ENCODE measurements around the gene MICAL3.

The MICAL3 gene

DNA sequence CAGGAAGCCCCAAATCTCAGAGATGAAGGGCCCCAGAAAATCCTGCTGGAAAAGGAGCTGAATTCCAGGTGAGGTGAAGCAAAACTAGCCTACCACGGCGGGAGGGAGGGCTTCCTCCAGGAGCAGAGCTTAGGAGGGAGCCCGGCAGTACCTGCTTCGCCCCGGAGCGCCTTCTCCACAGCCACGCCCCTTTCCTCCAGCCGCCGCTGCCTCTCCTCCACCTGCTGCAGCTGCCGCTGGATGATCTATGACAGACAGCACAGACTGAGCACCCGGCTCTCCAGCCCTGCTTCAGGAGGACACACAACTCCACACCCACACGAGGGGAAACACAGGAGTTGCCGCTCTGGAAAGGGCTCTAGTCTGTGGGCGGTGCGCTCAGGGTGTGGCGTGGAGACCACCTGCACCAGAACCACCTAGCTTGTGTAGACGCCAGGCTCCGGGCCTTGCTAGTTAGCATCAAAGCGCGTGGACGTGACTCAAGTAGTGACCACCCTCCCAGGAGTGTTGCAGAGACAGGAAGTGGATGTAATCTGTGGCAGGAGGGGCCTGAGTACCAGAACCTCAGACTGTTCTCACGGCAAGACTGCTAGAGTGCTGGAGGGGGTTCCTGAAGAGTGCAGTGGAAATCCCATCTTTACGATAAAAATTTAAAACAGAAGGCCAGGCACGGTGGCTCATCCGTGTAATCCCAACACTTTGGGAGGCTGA, 215.5 kb downstream of the MICAL3 start:
- no peak for DNase-seq

DNA sequence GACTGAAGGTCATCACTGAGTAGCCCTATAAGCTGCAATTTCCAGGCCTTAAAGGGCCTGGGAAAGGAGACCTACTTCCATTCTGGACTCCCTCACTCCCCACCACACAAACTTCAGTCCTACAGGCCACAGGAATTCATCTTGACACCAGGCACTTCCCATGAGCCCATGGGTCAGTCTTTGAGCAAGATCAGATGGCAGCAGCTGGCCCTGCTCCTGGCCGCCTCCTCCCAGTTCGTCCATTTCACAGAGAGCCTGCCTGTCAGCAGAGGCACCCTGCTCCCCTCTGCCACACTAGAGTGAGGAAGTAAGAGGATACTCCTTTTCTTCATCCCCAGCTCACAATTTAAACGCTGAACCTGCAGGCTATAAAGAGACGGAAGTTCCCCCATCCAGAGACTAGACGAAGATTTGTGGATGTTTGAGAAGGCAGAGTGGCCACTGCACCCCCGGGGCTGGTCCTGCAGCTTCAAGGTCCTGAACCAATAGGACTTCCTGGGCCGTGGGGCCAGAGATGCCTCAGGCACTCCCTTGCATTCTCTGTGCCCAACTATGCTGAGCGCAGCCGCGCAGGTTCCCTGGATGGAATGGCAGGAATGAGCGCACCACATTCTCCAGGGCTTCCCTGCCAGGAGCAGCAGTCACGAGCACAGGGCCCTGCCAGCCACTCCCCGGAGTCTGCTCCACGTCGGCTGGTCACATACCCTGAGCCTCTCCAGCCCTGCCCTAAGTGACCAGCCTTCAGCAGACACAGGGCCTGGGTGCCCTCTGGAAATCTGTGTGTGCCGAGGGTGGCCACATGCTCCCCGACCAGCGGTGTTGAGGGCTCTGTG, 216.6 kb downstream of the MICAL3 start:
- no peak for DNase-seq

DNA sequence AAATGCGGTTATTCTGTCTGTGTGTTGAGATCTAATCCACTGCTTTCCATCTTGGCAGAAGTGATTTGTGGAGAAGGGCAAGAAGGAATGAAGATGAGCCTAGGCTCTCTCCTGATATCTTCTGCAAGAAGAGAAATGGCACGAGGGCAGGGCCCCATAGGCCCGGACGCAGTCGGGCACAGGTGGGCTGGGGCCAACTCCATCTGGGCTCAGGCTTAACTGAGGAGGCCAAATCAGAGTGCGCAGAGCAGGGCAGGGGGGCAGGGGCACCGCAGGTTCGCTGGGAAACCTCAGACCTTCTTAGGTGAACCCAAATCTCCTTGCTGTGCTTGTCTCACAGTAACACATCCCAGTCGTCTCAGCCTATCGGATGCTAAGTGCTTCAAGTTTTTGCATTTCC, 217.3 kb downstream of the MICAL3 start:
- no peak for DNase-seq

DNA sequence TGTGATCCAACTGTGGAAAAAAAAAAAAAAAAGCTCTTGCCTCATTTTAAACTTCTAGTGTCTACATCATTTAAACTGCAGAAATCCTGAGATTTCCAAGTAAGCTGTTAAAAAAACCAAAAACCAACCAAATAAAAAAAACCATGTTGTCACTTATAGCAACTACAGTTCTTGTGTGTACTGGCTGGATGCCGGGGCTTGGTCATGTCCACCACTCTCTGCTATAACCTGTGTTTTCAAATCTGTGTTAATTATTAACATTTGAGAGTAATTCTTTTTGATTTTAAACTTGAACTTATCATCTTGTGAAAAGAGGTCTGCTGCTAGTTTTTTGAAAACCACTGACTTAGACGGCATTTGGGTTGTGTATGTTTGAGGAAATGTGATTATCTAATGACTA, 217.9 kb downstream of the MICAL3 start:
- DNase-seq, result no peak

DNA sequence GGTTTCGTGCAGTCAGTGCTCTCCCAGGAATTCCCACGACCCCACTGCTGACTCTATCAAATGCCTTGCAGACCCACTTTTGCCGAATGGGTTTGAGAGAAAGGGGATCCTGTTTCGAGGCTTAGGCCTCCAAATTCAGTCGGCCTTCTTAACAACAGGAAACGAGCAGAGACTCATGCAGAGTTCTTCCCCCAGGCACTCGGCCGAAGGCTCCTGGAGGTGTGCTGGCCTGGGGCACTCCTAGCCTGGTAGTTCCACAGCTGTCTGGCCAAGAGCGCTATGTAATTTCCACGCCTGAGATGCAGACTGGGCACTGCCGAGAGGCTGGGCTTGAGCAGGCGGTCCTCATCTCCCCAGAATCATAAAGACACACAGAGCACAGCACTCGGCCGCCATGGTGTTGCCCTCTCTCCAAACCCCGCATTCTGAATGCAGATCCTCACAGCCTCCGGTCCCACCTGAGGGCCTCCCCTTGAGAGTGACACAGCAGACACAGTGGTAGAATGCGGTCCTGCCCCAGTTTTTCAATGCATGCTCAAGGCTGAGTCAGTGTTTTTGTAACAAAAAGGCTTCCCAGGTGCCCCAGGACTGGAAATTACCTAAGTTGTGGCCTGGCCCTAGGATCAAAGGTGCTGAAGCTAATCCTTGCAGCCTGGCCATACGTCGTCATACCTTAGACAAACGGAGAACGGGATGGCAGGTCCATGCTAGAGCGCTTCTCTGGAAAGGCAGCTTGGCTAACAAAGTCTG, 219.9 kb downstream of the MICAL3 start:
- no peak for DNase-seq

DNA sequence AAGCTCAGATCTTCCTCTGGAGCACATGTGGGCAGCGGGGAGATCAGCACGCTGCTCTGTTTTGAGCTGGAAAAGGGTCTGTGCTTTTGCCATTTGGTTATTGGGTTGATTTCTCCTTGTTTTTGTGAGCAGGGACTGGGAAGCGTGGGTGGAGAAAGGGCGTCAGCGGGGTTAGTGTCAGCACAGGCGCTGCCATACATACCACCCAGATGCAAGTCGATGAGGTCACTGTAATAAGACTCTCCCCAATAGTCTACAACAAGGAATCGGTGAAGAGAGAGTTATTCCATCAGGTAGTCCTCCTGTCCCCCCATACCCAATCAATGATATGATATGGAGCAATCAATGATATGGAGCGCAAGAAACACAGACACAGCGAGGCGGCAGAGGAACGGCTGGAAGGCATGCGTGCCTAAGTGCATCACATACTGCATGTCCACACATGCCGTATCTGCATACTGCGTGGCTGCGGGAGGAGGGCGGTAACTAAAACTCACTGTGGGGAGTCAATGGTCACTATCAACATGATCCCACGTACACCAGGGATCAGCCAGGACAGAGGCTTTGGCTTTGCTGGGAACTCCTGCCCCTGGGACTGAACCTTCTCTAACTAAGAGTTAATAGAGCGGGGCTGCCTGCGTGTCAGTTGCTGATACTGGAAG, 220.6 kb downstream of the MICAL3 start:
- DNase-seq, result no peak

DNA sequence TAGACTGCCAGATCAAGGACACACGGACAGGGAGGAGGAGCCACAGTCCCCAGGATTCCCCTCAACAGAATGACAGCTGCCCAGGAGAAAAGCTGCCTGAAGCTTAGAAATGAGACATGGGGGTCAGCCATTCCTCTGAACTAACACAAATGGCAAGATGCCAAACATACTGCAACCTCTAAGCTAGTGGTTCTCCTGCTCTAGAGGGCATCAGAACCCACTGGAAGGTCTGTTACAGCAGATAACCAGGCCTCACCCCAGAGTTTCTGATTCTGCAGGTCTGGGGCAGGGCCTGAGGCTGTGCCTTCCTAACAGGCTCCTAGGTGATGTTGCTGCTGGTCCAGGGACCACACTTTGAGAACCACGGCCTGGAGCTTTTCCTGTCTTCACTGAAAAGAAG, 221.5 kb downstream of the MICAL3 start:
- DNase-seq, result no peak

DNA sequence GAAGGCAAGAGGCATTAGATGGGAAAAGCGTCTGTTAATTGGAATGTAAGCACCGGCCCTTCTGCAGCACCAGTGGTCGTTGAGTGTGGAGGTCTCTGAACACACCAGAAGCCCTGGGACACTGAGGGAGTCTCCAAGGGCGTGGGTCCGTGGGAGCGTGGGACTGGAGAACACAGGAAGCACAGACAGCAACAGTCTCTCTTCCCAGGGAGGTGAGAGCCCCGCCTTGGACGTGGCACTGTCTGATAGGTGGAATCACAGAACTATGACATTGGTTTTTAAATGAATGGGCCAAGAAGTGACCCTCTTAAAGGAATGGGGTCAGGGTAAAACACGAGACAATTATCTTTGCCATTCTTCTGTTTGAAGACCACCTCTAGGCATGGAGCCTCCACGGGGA, 221.9 kb downstream of the MICAL3 start:
- DNase-seq, result no peak

DNA sequence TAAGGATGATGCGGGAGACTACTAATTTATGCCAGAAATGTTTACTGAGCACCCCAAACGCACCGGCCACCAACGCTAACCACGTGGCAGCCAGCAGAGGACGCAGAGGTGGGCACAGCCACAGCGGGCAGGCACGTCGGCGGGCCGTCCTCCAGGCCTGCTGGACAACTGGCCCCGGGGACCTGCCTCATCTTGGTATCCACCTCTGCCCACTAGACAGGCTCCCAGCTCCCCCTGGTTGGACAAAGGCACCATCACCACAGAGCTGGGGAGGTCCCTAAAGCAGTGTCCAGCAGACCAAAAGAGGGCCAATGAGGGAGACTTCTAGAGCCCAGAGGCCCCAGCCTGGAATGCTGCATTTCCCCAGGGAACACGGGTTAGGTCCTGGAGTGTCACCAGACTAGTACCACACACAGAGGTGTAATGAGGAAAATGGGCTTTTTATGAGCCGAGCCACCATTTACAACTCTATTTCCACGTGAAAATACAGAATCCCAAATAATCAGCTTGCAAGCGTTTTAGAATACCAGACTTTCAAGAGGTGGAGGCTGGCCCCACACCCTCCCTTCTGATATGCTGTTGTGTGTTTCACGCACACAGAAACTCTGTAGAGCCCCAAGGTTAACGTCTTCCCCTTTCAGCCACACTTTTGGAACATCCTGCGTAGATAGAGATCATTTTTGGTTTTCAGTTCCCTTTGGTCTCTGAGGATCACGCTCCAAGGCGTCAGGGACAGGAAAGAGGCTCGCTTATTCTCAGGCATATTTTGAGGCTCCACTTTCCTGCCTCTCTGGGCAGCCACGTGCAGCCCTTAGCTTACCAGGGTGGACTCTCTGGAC, 226.4 kb downstream of the MICAL3 start:
- DNase-seq, result no peak

DNA sequence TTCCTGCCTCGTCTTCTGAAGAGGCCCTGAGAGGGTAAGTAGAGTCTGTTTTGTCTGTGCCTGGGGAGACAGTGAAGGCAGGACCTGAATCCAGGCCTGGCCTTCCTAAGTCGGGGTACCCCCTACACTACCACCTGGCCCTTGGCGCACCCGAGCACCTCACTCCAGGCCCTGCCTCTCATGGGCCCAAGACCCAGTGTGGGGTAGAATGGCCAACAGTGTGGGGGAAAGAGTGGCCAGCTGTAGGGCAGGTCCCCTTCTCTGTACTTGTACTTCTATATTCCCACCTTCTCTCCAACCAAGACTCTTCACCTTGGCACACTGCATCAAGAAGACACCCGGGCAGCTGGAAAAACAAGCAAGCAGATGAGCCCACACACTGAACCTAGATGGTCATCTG, 227.7 kb downstream of the MICAL3 start:
- no peak for DNase-seq

DNA sequence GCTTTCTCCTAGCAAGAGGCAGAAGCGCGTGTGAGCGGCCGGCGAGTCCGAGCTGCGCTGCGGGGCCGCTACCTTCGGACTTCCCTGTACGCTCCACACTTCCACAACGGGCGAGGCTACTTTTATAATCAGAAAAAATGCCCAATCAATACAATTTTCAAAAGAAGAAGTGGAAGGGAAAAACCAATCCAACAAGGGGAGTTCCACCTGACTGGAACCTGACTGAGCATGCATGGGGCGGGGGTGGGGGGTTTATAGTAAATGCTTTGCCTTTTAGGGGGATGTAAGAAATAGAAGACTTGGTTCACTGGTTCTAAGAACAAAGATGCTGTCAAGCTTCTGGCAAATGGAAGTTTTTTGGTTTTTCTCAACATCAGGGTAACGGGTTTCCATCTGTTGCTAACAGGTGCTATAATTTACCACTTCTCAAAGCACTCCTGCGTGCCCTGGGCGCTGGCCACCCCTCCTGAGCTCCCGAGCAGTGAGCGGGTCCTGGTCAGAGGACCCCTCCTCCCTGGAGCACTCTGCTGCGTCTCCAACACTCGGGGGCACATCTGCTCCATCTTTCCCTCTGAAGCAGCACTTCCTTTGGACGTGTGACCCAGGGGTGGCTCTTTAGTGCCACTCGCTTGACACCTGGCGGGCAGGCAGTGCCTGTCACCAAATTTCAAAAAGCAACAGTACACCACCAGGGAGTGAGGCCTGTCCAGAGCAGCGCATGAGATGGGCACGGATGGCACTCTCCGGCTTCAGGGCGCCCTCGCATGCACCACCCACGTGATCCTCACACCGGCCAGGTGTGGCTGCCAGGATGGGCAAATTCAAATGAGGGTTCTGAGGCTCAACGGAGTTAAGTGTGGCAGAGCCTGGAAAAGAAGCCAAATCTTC, 228.5 kb downstream of the MICAL3 start:
- no peak for DNase-seq

DNA sequence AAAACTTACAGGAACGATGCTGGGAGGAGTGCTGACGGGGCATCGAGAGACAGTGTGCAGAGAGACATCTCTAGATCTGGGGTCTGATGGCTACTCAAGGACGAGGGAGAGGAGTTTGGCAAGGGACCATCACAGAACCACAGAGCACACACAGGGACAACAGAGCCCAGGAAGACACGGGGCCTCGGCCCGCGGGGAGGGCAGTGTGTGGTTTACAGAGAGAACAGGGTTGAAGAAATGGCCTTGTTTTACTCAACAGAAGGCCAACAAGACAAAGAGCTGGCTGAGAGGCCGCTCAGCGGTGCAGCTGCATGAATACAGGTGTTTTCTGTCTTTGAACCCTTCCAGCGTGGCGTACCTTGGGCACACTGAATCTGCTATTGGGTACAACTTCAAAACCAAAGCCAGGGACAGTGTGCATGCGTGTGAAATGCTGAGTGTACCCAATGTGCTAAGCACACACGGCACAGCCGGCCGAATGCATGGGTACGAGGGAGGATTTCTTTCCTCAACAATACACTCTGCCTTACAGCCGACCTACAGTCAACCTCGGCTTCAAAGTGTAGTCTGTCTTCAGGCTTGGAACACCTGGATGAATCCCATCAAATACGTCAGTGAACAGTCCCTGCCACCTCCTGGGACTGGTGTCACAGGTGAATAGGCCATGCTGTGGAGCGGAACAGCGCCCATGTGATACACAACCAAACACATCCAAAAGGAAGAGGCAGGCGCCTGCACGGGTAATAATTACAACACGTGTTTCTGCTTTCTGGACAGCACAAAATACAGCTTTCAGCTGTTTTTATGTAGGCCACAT, 229.4 kb downstream of the MICAL3 start:
- DNase-seq, result no peak

DNA sequence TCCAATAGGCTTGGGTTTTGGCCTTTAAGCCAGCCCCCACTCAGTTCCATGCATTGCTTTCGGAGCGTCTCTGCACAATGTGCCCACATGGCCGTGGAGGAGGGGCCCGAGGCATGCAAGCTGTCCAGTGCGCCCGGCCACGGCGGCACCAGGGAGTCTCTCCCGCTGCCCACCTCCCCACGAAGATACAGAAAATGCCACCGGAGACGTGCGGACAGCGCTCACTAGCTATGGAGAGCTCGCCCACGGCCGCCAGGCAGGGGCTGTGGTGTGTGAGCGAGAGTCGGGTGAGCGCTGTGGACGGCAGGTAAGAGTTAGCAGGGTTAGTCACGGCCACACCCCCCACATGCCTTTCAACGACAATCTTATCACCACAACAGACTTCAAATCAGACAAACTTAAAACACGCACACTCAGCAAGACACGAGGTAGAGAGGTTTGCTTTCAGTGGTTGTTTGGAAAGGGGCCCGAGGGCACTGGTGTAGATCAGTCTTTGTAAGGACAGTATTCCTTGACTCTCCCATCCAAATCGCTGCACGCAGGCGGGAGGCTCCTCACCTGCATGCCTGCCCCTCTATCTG, 231.4 kb downstream of the MICAL3 start:
- no peak for DNase-seq

DNA sequence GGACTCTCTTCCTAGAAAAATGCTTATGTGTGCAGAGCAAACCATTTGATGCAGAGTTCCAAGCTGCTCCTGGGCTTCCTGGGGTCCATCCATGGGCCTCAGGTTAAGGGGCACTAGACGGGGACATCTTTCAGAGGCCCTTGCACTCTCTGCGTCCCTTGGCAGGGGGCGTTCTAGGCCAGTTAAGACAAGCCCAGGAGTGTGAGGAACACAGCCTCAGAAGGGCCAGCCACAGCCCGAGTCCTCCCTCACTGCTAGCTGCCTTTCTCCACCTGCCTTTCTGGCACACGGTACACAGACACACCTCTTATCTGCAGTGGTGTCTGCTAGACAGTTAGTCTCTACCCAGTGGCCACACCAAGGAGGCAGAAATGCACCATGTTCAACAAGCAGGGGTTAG, 232.1 kb downstream of the MICAL3 start:
- DNase-seq, result no peak

DNA sequence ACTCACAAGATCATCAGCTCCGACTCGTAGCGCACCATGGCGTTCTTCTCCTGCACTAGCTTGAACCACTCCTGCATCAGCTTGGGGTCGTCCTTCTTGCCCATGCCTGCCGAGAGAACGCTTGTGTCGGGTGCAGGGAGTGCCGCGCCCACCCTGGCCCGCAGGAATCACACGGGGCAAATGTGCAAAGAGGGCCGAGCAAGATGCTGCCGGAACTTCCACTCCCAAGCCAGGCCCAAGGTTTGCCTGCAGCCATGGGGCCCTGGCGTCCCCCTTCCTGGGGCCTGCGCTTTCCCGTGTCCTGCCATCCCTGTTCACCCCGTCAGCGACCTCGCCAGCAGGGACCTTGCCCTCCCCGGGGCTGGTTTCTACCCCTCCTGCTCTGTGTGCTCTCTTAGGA, 233.2 kb downstream of the MICAL3 start:
- DNase-seq, result no peak

DNA sequence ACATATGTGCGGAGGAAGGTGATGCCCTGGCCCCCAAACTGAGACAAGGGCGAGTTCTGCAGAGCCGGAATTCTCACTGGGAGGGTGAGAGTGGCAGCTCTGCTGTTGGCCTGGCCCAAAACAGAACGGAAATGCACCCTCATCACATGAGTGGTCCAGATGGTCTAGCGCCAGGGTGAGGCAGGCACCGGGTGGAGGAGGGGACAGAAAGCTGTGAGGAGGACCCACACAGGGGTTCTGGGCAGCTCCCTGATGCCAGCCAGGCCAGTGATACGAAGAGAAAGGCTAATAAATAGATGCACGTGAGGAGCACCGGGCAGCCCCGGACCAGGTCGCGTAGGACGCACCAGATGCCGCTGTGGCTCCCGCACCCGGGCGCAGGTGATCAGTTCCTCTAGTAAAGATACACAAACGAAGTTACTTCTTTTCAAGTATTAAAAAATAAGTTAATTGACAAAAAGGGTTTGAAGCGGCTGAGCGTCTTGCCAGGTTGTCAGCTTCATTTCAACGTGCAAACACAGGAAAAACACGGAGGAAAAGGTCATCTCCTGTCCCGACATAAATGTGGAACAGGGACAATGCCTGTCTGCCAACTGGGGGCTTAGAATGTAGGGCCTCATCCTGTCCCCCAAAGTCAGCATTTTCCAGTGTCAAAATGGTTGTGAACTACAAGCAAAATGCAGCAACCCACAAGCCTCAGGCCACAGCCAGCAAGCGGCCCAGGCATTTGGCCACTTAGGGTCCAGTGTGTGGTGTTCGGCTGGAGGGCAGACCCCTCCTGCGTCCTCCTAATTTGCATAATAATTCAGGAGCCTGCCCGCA, 234.8 kb downstream of the MICAL3 start:
- peak; percentile 21 for DNase-seq

DNA sequence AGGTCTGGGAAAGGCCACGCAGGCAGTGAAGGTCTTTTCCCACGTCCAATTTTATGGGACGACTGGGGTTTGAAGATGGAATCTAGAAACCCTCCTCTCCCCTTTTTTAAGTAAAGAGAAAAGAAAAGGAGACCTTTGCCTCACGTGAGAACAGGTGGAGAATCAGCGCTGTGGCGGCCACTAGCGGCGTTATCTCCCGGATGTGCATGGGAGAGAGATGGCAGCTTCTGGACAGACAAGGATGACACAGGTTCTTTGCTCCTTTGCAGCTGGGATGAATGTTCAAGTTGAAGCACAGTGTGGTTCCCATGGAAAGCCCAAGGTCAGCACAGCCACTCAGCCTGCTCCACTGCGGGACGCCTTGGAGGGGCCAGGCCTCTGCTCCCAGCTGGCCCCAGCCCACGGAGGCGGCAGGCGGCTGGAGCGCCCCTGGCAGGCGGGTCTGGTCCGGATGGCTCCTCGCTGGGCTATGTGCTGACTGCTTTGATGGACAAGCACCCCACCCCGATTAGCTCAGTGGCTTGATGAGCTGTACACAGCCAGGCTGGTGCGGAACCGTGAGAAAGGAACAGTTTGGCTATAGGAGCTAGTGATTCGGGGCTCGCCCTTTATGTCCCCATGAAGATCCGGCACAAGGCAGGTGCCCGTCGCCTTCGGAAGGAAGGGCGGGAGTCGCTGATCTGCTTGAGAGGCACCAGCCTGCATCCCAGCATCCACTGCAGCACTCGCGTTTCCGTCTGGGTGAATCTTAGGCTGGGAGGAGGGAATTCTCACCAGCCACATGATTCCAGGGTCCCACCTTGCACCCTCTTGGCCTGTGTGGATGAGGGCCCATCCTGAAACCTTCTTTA, 235.6 kb downstream of the MICAL3 start:
- DNase-seq, result no peak

DNA sequence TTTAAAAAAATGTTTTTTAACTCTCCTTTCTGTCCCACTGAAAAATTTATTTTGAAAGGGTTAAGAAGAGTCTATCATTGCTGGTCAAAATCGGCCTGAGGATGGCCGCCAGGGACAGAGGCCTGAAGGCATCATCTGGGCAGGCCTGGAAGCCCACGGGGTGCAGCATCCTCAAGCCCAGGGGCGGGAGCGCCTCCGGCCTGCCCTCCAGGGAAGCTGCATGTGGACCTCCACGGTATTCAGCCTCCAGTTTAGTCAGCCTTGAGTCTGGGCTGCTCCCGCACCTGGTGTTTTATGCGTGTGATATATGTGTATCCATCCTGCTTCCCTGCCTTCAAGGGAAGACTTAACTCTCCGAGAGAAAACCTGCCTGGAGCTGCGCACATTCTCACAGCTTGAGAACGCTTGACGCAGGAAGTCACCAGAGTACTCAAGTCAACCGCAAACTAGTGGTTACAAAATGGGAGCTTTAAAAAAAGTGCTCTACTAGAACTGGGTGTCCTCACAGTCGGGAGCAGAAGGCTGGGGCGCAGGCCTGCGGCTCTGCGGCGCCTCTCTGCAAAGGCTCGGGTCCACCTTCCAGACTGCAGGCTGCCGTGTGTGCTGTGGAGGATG, 236.5 kb downstream of the MICAL3 start:
- no peak for DNase-seq

Measured in NCI-H524 treated with DMSO at 0.1 percent for 48 hours (cell line).